Stimulated activated CD4-positive, alpha-beta T cell treated with anti-CD3 and anti-CD28 coated beads, TNF-alpha, amount 100 ng/mL, for 24 hours (primary cell): ENCODE results near the gene MNT.
"Not testable (repeated sequence)": the region's sequence is repeated elsewhere in the genome, so short reads cannot be mapped to it uniquely, and the experiment has no call there.

ENCODE experiments used
- DNase-seq, 3 experiments: peaks; one replicate each; pipeline ENCODE4 v3.0.0-alpha.2; 2020; ENCODE audit warnings: low read depth in 3 of 3

MNT gene, protein sequence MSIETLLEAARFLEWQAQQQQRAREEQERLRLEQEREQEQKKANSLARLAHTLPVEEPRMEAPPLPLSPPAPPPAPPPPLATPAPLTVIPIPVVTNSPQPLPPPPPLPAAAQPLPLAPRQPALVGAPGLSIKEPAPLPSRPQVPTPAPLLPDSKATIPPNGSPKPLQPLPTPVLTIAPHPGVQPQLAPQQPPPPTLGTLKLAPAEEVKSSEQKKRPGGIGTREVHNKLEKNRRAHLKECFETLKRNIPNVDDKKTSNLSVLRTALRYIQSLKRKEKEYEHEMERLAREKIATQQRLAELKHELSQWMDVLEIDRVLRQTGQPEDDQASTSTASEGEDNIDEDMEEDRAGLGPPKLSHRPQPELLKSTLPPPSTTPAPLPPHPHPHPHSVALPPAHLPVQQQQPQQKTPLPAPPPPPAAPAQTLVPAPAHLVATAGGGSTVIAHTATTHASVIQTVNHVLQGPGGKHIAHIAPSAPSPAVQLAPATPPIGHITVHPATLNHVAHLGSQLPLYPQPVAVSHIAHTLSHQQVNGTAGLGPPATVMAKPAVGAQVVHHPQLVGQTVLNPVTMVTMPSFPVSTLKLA

DNA sequence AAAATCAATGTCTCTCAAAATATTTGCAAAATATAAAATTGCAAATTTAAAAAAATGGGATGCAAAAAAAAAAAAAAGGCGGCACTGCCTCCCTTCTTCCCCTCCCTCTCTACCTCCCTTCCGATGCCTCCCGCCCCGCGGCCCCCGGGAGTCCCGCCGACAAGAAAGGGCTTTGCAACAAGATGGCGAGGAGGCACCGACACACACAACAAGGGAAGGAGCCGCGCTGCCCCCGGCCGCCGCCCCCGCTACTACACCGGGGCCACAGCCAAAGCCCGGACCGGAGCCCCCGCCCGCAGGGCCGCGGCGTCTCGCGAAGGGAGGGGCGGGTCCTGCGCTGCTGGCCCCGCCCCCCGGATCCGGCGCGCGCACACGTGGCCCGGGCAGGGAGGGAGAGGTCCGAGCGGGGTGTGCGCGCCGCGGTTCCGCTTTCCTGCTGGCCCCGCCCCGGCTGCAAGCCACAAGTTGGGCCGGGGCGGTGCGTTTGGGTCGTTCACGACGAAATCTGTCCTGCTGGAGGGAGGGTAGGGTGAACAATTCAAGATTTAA lies at the start of gene MNT:
TSS of gene MNT (minus strand) at position 184 of the 549 bp plus-strand sequence. CDS start 348 bp downstream, outside the sequence.
- DNase-seq = peak; percentile 80 to 92 (median 89)

DNA sequence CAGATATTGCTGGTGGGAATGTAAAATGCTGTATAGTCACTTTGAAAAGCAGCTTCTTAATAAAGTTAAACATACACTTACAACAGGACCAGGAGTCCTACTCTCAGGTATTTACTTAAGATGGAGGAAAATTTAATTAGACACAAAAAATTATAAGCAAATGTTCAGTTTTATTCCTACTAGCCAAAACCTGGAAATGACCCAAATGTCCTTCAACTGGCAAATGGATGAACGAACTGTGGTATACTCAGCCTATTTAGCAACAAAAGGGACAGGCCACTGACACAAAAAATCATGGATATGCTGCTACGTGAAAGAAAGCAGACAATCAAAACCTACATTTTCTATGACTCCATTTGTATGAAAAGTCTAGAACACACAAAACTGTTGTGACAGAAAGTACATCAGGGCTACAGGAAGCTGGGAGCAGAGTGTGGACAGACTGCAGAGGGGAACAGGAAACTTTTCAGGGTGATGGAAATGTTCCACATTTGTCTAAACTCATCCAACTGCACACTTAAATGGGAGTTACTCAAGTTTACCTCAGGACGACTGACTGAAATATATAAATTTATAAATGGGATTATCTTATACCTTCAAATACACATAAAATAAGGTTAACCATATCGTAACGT lies 49.3 kb upstream of the MNT start:
- no peak for DNase-seq

DNA sequence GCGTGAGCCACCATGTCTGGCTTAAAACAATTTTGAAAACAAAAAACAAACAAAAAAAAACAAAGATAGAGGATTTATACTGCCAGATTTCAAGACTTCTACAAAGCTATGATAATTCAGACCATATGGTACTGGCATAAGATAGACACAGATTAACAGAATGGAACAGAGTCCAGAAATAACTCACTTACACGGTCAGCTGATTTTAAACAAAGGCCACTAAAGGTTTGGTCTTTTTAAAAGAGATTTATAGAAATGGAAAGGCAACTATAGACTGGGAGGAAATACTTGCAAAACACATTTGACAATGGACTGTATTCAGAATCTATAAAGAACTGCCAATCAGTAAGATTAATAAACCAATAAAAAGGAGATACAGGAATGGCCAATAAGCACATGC lies 48.6 kb upstream of the MNT start:
- no peak for DNase-seq

DNA sequence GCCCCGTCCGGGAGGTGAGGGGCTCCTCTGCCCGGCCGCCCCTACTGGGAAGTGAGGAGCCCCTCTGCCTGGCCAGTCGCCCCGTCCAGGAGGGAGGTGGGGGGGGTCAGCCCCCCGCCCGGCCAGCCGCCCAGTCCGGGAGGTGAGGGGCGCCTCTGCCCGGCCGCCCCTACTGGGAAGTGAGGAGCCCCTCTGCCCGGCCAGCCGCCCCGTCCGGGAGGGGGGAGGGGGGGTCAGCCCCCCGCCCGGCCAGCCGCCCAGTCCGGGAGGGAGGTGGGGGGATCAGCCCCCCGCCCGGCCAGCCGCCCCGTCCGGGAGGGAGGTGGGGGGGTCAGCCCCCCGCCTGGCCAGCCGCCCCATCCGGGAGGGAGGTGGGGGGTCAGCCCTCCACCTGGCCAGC lies 46.6 kb upstream of the MNT start:
- DNase-seq = not testable (repeated sequence)

DNA sequence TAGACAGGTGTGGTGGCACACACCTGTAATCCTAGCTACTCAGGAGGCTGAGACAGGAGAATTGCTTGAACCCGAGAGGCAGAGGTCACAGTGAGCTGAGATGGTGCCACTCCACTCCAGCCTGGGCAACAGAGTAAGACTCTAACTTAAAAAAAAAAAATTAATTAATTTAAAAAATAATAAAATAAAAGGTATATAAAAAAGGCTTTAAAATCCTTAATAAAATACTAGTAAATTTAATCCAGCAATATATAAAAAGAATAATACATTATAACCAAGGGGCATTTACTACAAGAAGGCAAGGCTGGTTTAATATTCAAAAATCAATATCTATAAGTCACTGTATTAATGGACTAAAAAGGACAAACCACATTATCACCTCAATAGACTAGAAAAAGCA lies 44.8 kb upstream of the MNT start:
- no peak for DNase-seq

DNA sequence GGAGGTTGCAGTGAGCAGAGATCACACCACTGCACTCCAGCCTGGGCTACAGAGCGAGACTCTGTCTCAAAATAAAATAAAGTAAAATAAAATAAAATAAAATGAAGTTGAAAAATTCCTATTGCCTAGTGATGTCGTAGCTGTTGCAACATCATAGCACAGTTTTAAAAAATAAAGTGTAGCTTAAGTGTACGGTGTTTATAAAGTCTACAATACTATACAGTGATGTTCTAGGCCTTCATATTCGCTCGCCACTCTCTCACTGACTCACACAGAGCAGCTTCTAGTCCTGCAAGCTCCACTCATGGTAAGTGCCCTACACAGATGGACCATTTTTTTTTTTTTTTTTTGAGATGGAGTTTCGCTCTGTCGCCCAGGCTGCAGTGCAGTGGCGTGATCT lies 43.5 kb upstream of the MNT start:
- no peak for DNase-seq

DNA sequence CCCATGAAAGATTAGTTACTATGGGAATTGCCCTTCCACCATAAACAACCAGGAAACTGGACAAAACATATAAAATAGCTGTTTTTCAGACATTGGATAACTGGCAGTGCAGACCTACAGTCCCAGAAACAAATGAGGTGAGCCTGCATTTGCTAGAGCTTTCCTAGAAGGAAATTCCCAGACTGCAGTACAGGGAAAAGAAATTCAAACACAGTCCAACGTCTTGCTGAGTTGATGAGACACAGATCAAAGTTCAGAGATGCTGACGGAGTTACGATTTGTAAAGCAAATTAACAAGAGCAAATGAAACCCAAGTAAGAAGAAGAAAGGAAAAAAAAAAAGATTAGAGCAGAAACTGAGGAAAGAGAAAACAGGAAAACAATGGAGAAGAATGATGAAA lies 41.3 kb upstream of the MNT start:
- DNase-seq = no peak

DNA sequence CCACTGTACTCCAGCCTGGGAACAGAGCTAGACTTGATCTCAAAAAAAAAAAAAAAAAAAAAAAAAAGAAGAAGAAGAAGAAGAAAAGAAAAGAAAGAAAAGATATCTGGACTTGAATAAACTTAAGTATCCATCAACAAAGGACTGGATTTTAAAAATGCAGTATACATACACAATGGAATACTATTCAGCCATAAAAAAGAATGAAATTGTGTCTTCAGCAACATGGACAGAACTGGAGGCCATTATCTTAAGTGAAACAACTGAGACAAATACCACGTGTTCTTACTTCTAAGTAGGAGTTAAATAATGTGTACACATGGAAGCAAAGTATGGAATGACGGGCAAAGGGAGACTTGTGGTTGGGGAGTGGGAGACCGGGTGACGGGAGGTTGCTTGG lies 40.1 kb upstream of the MNT start:
- DNase-seq = no peak

DNA sequence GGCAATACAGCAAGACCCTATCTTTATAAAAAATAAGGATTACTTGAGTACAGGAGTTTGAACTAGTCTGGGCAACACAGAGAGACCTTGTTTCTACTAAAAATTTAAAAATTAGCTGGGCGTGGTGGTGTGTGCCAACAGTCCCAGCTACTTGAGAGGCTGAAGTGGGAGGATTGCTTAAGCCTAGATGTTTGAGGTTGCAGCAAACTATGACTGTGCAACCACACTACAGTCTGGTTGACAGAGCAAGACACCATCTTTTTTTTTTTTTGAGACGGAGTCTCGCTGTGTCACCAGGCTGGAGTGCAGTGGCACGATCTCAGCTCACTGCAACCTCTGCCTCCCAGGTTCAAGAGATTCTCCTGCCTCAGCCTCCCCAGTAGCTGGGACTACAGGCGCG lies 39.1 kb upstream of the MNT start:
- not testable (repeated sequence) for DNase-seq

DNA sequence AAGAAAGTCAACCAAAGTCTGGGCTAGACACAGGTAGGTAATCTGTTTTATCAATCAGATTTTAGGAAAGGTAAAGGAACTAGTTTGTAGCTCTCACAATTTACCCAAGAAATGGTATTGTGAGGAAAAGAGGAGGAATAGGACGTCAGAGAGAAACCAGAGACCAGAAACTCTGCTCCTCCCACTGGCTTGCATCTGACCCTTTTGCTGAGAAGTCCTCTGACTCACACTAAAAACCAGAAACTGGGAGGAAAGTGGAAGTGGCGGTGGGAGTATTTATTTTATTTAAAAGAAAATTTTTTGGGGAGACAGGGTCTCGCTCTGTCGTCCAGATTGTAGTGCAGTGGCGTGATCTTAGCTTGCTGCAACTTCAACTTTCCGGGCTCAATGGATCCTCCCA lies 38.0 kb upstream of the MNT start:
- DNase-seq = no peak

DNA sequence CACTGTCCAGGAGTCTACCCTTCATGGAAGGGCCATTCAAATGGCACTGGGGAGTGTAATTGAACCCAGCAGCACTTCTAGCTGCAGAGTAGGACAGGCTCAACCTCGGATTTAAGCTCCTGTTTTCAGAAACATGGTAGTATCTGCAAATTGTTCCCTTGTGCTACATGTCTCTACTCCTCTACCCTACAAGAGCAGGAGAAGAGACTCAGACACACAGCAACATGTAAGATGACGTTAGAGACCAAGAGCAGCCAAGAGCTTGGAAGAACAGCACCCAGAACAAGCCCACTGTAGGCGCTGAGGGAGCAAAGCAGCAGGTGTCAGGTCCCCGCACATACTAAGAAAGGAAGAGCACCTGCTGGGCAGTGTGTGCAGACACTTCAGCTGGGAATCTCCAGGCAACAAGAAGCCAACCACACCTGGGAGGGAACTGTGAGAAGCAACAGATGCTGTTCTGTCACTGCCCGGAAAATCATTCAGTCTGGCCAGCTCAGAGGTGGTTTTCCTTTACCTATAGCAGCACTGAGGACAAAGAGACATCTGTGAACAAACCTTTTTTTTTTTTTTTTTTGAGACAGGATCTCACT lies 35.6 kb upstream of the MNT start:
- DNase-seq = no peak

DNA sequence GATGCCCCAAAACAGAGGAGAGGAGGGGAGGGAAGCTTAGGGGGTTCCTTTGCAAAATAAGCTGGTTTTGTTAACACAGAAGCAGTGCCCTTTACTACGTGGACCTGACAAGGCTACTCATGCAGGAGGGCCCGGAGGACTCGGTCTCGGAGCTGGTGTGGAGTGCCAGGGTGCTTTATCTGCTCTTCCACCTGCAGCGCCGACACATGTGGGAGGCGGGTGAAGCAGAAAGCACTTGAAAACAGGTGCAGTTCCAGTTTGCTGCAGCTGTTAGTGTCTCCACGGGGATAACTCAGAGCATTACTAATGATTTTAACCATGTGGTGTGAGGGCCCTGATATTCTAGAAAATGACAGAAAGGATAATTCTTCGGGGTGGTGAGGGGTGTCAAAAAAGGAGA lies 35.0 kb upstream of the MNT start:
- no peak for DNase-seq

DNA sequence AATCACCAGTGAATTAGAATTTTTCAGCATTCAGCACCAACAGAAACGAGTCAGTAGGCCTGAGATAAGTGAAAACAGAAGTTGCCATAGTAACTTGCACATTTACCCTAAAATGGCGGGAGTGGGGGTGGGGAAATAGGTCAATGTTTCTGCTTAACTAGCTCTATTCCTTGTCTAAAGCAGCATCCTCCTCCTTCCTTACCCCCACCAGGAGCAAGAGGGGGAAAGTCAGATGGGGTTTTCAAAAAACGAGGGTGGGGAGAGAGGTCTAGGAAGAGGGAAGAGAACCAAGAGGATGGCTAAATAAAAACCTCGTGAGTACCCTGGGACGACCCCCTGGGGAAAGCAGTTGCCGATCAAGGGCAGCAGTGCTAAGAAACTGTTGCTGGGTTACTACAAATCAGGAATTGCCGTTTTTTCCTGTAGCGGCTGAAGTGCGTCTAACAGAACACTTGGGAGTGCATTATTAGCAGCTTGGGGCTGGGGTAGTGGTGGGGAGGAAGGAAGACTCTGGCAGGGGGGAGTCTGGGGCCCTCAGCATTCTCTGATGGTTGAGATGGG lies 34.4 kb upstream of the MNT start:
- DNase-seq = no peak

DNA sequence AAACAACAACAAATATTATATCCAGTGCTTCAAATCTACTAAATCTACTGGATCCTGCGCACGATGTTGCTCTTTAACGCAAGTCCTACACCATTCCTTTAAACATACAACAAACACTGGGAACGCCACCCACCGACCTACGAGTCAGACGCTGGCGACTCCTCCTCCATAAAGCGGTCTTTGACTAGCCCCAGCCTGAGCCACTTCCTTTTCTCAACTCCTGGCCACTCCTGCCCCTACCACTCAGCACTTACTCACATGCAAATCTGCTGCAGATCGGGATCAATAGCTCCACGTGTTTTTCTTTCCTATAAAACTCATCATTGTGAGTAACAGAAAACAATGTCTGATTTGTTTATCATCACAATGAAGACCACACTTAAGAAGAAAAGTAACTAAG lies 32.8 kb upstream of the MNT start:
- DNase-seq = no peak

DNA sequence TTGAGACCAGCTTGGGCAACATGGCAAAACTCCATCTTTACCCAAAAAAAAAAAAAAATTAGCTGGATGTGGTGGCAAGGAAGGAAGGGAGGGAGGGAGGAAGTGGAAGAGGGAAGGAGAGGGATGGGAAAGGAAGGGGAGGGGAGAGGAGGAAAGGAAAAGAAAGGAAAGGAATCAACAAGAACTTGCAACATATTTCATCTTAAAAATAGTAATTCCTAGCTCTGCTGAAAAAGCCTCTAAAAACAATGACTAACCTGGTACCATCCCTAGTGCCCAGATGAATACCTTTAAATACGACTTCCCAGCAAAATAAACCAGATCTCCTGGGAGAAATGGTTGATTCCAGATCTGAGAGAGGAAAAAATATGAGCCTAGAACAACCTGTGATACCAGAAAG lies 27.1 kb upstream of the MNT start:
- DNase-seq = no peak

DNA sequence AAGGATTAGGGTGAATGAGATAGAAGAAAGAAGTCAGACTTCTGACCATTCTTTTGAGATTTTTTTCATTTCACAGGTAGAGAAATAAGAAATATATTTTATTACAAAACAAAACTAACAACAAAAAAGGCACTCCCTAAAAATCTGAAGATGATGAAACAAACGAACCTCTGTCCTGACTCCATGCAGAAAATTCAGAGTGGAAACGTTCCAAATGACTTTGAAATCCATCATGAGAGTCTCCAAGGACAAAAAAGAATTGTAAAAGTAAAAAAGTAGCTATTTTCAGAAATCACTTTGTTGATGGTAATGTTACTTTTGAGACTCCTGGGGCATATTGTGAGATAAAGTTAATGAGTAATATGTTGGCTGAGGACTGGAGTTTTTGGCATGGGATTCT lies 26.4 kb upstream of the MNT start:
- no peak for DNase-seq

DNA sequence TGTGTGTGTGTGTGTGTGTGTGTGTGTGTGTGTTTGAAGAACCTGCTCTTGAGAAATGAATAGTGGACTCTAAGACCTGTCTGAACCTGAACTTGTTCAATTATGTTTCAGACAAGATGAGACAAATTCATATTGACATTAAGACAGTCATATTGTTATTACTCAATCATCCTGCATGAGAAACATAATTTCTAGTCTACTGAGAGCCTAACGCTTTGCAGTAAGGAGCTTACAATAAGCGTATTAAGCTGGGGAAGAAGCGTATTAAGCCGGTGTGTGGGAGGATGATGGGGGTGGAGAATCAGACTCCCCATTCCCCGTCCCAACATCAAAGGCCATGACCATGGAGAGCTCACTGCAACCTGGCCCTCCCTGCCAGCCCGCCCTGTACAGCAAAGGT lies 22.4 kb upstream of the MNT start:
- DNase-seq = no peak

DNA sequence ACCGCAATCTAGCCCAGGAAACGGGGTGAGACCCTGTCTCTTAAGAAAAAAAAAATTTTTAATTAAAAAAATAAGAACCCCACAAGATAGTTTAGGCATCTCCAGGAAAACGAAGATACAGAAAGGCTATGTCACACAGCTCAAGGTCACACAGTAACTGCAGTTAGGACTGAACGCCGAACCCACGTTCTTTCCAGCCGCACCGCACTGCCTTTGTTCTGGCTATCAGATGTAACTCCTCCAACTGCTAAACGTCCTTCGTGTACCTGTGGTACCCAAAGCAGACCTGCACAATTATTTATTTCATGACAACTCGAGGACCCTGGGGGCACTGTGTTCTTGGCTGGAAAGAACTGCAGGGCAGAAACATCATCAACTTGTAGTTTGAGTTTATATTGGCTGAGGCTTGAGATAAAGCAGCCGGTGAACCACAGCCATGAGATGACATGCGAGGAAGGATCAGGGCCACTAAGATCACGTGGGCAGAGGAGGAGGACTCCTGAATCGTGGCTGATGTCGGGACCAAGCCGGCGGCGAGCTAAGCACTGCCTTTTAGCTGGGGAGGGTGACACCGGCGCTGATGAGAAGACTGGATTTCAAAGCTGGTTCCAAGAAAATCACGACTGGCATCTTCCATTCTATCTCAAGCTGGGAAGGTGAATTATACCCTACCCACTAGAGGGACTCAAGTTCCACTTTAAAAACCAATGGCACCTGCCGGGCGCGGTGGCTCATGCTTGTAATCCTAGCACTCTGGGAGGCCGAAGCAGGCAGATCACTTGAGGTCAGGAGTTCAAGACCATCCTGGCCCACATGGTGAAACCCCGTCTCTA lies 20.7 kb upstream of the MNT start:
- DNase-seq = no peak

DNA sequence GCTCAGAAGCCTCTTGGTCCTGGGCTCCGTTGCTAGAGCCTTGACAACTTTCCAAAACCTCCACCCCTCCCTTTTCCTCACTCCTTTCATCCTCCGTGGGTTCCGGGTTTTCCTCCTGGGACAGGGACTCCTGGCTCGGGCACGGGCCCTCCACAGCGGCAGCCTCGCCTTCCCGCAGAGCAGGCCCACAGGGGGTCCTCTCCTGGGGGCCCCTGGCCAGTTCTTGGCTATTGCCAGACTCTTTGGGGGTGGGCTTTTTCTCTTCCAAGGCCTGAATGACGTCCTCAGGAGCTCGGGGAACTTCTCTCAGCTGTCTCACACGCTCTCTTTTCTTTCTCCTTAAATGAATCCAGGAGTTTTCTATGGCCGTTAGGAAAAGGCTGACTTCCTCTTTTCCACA lies 19.3 kb upstream of the MNT start:
- DNase-seq = no peak

DNA sequence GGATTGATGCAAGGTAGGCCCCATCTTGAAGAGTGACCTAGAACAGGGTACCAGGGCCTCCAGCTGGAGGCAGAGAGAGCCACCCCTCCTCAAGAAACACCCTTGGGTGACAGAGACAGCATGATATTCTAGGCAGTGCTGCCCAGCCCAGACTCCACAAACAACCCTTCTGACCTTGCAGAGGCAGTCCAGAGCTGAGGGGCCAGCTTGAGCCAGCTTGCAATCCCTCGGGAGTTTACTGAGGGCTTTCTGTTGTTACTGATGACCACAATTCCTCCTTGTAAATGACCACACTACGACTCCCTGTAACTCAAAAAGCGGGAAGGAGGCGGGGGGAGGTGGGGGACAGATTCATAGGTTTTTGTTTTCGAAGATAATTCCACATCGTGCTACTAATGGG lies 18.6 kb upstream of the MNT start:
- no peak for DNase-seq

DNA sequence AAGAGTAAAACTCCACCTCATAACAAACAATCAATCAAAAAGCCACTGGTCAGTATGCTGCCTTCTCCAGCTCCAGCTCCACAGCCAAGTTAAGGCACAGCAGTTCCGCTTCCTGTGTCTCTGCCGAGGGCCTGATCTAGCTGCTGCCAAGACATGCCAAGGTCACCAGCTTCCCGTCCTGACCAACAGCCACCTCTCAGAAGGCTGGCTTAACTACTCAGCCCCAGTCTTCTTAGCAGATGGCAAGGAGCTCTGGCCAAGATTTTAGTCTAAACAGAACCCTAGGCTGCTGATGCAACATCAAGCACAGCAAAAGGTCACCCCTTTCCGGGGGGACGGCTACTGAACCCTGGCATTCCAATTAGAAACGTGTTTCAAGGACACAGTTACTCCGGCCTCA lies 17.7 kb upstream of the MNT start:
- no peak for DNase-seq
